Measurements from ENCODE around the gene ERN1. TPM values are rescaled to one million over a fixed set of nuclear protein-coding genes. Genes with fewer than 3 reads are reported as not detected.

The ERN1 gene
- total and polyA plus RNA-seq, 2 donors (not counting 1 experiment from before 2014, with no cell fraction given), result 3.3 to 11.7 TPM

DNA sequence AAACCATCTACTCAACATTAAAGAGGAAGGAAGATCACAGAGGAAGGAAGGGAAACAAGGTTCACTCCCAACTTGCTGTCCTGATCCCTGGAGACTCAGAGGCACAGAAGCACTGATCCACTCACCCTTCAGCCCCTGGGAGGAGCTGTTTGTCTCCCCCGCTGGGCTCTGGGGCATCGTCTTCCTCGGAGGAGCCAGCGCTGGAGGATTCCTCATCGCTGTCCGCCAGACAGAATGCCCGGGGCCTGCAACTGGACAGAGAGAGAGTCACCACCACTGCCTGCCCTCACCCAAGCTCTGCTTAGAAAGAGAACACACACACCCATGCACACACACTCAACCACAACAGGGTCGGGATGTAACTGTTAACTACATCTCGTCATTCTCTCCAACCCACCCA lies 24.8 kb upstream of the ERN1 start:
- no peak overlapping the region for H3K27ac ChIP-seq (ENCODE audit: insufficient read depth, low read length)
- H3K27me3 ChIP-seq (ENCODE audit: control insufficient read depth, insufficient read depth, low read length), result no peaks in the 10 kb centered on the region
- H3K36me3 ChIP-seq (ENCODE audit: control insufficient read depth, insufficient read depth, low read length), result peaks cover 1% of the 10 kb centered on the region
- H3K9me3 ChIP-seq (ENCODE audit: control insufficient read depth, insufficient read depth, low read depth, low read length), result no peaks in the 10 kb centered on the region
- H2AFZ ChIP-seq (ENCODE audit: low read length), result no peak overlapping the region
- H3K4me1 ChIP-seq (ENCODE audit: control insufficient read depth, extremely low read depth, insufficient read depth, low read length), result peaks cover 2% of the 10 kb centered on the region
- H3K79me2 ChIP-seq (ENCODE audit: control insufficient read depth, insufficient read depth, low read length), result no peaks in the 10 kb centered on the region
- H3K4me2 ChIP-seq (ENCODE audit: extremely low read depth, insufficient read depth, low read length), result no peak overlapping the region
- no peak overlapping the region for H3K9ac ChIP-seq (ENCODE audit: insufficient read depth, low read length)
- H3K4me3 ChIP-seq (replicated peaks in 1 of 4; ENCODE audit: control extremely low read depth in 1 of 4, insufficient read depth in 1 of 4, low read depth in 3 of 4, low read length in 4 of 4), result no peak overlapping the region
- no peak for DNase-seq (ENCODE audit: low read depth in 2 of 2)
- H4K20me1 ChIP-seq (ENCODE audit: control insufficient read depth, extremely low read depth, insufficient read depth, low read length), result no peaks in the 10 kb centered on the region
- TF ChIP-seq, protein P1, sequence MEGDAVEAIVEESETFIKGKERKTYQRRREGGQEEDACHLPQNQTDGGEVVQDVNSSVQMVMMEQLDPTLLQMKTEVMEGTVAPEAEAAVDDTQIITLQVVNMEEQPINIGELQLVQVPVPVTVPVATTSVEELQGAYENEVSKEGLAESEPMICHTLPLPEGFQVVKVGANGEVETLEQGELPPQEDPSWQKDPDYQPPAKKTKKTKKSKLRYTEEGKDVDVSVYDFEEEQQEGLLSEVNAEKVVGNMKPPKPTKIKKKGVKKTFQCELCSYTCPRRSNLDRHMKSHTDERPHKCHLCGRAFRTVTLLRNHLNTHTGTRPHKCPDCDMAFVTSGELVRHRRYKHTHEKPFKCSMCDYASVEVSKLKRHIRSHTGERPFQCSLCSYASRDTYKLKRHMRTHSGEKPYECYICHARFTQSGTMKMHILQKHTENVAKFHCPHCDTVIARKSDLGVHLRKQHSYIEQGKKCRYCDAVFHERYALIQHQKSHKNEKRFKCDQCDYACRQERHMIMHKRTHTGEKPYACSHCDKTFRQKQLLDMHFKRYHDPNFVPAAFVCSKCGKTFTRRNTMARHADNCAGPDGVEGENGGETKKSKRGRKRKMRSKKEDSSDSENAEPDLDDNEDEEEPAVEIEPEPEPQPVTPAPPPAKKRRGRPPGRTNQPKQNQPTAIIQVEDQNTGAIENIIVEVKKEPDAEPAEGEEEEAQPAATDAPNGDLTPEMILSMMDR (conservative IDR thresholded peaks at IDR 0.05 in 1 of 2, IDR thresholded peaks at IDR 0.05 in 1 of 2; ENCODE audit: low read depth in 1 of 2, low read length in 2 of 2), result no peak
- TF ChIP-seq EZH2 (IDR thresholded peaks at IDR 0.05; ENCODE audit: low read length, missing control alignments), result no peak

DNA sequence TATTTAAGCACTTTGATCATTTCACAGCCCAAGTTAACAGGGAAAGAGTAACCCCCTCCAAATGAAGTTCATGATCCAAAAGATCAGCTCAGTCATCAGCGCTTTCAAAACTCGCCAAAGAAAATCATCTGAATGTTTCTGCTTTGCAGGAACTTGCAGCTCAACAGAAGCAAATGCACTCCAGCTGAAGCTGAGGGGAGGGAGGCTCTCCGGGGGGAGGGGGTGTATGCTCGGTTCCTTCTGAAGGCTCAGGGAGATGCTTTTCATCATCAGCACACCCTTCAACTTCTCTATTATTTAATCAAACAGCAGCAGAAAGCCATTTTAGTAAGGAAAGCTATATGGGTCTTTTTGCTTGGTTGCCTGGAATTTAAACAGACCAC lies 24.4 kb upstream of the ERN1 start:
- no peak overlapping the region for H3K27ac ChIP-seq (ENCODE audit: insufficient read depth, low read length)
- H3K79me2 ChIP-seq (ENCODE audit: control insufficient read depth, insufficient read depth, low read length), result no peaks in the 10 kb centered on the region
- TF ChIP-seq, protein P1 (conservative IDR thresholded peaks at IDR 0.05 in 1 of 2, IDR thresholded peaks at IDR 0.05 in 1 of 2; ENCODE audit: low read depth in 1 of 2, low read length in 2 of 2), result no peak
- no peak for TF ChIP-seq EZH2 (IDR thresholded peaks at IDR 0.05; ENCODE audit: low read length, missing control alignments)
- no peak overlapping the region for H3K9ac ChIP-seq (ENCODE audit: insufficient read depth, low read length)
- H3K4me2 ChIP-seq (ENCODE audit: extremely low read depth, insufficient read depth, low read length), result no peak overlapping the region
- H3K36me3 ChIP-seq (ENCODE audit: control insufficient read depth, insufficient read depth, low read length), result peaks cover 1% of the 10 kb centered on the region
- H3K4me3 ChIP-seq (replicated peaks in 1 of 4; ENCODE audit: control extremely low read depth in 1 of 4, insufficient read depth in 1 of 4, low read depth in 3 of 4, low read length in 4 of 4), result no peak overlapping the region
- no peak overlapping the region for H2AFZ ChIP-seq (ENCODE audit: low read length)
- no peaks in the 10 kb centered on the region for H4K20me1 ChIP-seq (ENCODE audit: control insufficient read depth, extremely low read depth, insufficient read depth, low read length)
- H3K4me1 ChIP-seq (ENCODE audit: control insufficient read depth, extremely low read depth, insufficient read depth, low read length), result peaks cover 2% of the 10 kb centered on the region
- no peak for DNase-seq (ENCODE audit: low read depth in 2 of 2)
- H3K9me3 ChIP-seq (ENCODE audit: control insufficient read depth, insufficient read depth, low read depth, low read length), result no peaks in the 10 kb centered on the region
- no peaks in the 10 kb centered on the region for H3K27me3 ChIP-seq (ENCODE audit: control insufficient read depth, insufficient read depth, low read length)

DNA sequence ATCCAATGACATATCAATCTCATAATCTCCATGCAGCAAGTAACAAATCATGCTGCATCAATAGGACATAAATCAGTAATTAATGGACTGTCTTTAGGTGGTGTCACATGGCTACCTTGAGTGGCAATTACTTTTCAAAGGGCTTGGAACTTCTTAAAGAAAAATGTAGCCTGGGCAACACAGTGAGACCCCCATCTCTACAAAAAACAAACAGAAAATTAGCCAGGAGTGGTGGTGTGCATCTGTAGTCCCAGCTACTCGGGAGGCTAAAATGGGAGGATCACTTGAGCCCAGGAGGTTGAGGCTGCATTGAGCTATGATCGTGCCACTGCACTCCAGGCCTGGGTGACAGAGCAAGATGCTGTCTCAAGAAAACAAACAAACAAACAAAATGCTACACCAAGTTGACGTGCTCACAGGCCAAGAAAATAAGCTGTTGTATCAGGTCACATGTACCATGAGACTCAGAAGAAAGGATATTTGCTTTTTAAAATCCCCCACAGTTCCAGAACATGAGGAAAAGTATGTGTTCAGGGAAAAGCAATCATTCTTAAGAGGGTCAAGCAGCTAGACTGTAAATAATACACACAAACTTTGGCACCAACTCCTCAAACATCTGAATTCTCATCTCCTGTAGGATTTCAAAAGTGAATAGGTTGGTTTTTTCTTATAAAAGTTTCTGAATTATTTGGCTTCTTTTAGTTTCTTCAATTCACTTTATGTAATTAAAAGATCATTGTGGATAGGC lies 23.8 kb upstream of the ERN1 start:
- Histone ChIP-seq H4K20me1 (ENCODE audit: control insufficient read depth, extremely low read depth, insufficient read depth, low read length) (no peaks in the 10 kb centered on the region), H3K79me2 (ENCODE audit: control insufficient read depth, insufficient read depth, low read length) (no peaks in the 10 kb centered on the region), H3K4me1 (ENCODE audit: control insufficient read depth, extremely low read depth, insufficient read depth, low read length) (peaks cover 2% of the 10 kb centered on the region), H3K9me3 (ENCODE audit: control insufficient read depth, insufficient read depth, low read depth, low read length) (no peaks in the 10 kb centered on the region), H3K9ac (ENCODE audit: insufficient read depth, low read length) (no peak overlapping the region), H3K27me3 (ENCODE audit: control insufficient read depth, insufficient read depth, low read length) (no peaks in the 10 kb centered on the region), H3K4me2 (ENCODE audit: extremely low read depth, insufficient read depth, low read length) (no peak overlapping the region), H3K27ac (ENCODE audit: insufficient read depth, low read length) (no peak overlapping the region), H3K36me3 (ENCODE audit: control insufficient read depth, insufficient read depth, low read length) (peaks cover 1% of the 10 kb centered on the region), H2AFZ (ENCODE audit: low read length) (no peak overlapping the region), H3K4me3 (replicated peaks in 1 of 4; ENCODE audit: control extremely low read depth in 1 of 4, insufficient read depth in 1 of 4, low read depth in 3 of 4, low read length in 4 of 4) (no peak overlapping the region)
- TF ChIP-seq EZH2 (IDR thresholded peaks at IDR 0.05; ENCODE audit: low read length, missing control alignments), result no peak
- TF ChIP-seq, protein P1 (conservative IDR thresholded peaks at IDR 0.05 in 1 of 2, IDR thresholded peaks at IDR 0.05 in 1 of 2; ENCODE audit: low read depth in 1 of 2, low read length in 2 of 2), result no peak
- DNase-seq (ENCODE audit: low read depth in 2 of 2), result no peak
